Hepatocyte (in vitro differentiated cells): ENCODE data around the gene PTPRQ. TPM values are rescaled to one million over a fixed set of nuclear protein-coding genes. Genes with fewer than 3 reads are reported as not detected.
"Not testable (repeated sequence)": the region's sequence is repeated elsewhere in the genome, so short reads cannot be mapped to it uniquely, and the experiment has no call there.

ENCODE experiments used
- DNase-seq: peaks from one replicate; pipeline ENCODE4 v3.0.0-alpha.2; 2016; ENCODE audit warnings: low spot score
- H2AFZ ChIP-seq: fragments of 200-600 bp; sonication (generic); 2 replicates; pipeline ENCODE4 v1.6.0; 2016; ENCODE audit warnings: antibody characterized with exemption, mild to moderate bottlenecking
- H3K27ac ChIP-seq: fragments of 200-600 bp; sonication (generic); 2 replicates; pipeline ENCODE4 v1.5.1; 2016; ENCODE audit warnings: mild to moderate bottlenecking
- H3K27me3 ChIP-seq: fragments of 200-600 bp; sonication (generic); 2 replicates; pipeline ENCODE4 v1.6.1; 2016
- H3K36me3 ChIP-seq: fragments of 200-600 bp; sonication (generic); replicated peaks from 2 replicates; pipeline ENCODE4 v1.5.1; 2016; ENCODE audit warnings: low read depth; ENCODE audit not compliant: insufficient read depth
- H3K4me1 ChIP-seq: fragments of 200-600 bp; sonication (generic); 2 replicates; pipeline ENCODE4 v1.5.1; 2016; ENCODE audit warnings: mild to moderate bottlenecking, moderate library complexity; ENCODE audit not compliant: insufficient read depth
- H3K4me2 ChIP-seq: fragments of 200-600 bp; sonication (generic); 2 replicates; pipeline ENCODE4 v1.6.0; 2016
- H3K4me3 ChIP-seq: fragments of 200-600 bp; sonication (generic); 2 replicates; pipeline ENCODE4 v1.5.1; 2016; ENCODE audit warnings: mild to moderate bottlenecking
- H3K79me2 ChIP-seq: fragments of 200-600 bp; sonication (generic); 2 replicates; pipeline ENCODE4 v1.6.0; 2017; ENCODE audit warnings: mild to moderate bottlenecking
- H3K9me2 ChIP-seq: fragments of 200-600 bp; sonication (generic); replicated peaks from 2 replicates; pipeline ENCODE4 v1.6.0; 2017; ENCODE audit warnings: mild to moderate bottlenecking; ENCODE audit not compliant: insufficient read depth
- H3K9me3 ChIP-seq: fragments of 200-600 bp; sonication (generic); 2 replicates; pipeline ENCODE4 v1.5.1; 2016; ENCODE audit warnings: low read depth, mild to moderate bottlenecking
- H4K20me1 ChIP-seq: fragments of 200-600 bp; sonication (generic); 2 replicates; pipeline ENCODE4 v1.6.0; 2016; ENCODE audit warnings: mild to moderate bottlenecking; ENCODE audit not compliant: insufficient read depth, poor library complexity, severe bottlenecking
- CTCF ChIP-seq: fragments of 200-600 bp; sonication (generic); IDR thresholded peaks from 2 replicates; pipeline ENCODE4 v1.5.1; 2016; ENCODE audit warnings: antibody characterized with exemption, mild to moderate bottlenecking; ENCODE audit not compliant: poor library complexity
- EZH2 ChIP-seq: fragments of 200-600 bp; sonication (generic); IDR thresholded peaks from 2 replicates; pipeline ENCODE4 v1.6.1; 2016; ENCODE audit warnings: antibody characterized with exemption, mild to moderate bottlenecking, borderline replicate concordance
- EZH2phosphoT487 ChIP-seq: fragments of 200-600 bp; sonication (generic); IDR thresholded peaks from one replicate; pipeline ENCODE4 v1.6.1; 2018; ENCODE audit warnings: antibody characterized with exemption, mild to moderate bottlenecking, low read depth, moderate library complexity; ENCODE audit not compliant: unreplicated experiment, severe bottlenecking
- WGBS: methylation state at CpG from one replicate; pipeline ENCODE4 v1.1.6; 2016; ENCODE audit warnings: low lambda C conversion rate; ENCODE audit errors: missing lambda C conversion rate; 5-methylcytosine and 5-hydroxymethylcytosine counted together
- polyA plus RNA-seq: library from polyadenylated mRNA; unstranded; fragments of >200 nt; fragmentation: Nextera tagmentation; extraction: Ambion mirVana; gene quantifications from 2 replicates; pipeline ENCODE4 v1.2.1, GENCODE V29; 2016
- total RNA-seq: library from RNA; depleted of rRNA; stranded (reverse); fragments of >200 nt; gene quantifications from 2 replicates; pipeline ENCODE4 v1.2.3, GENCODE V29; 2014

PTPRQ gene
- total and polyA plus RNA-seq, 2 experiments from 2014 or later = 0.03 TPM; not detected in 1

GRCh38 chr12:80460972-80461371, 16.9 kb downstream of the PTPRQ start:
- DNase-seq = no peak
- Histone ChIP-seq H3K9me3 (no peaks in the 10 kb centered on the region), H3K27ac (no peak overlapping the region), H2AFZ (no peak overlapping the region), H3K36me3 (no peaks in the 10 kb centered on the region), H3K4me2 (no peak overlapping the region), H3K9me2 (no peaks in the 10 kb centered on the region), H3K79me2 (no peaks in the 10 kb centered on the region), H3K4me1 (no peaks in the 10 kb centered on the region), H3K4me3 (no peak overlapping the region), H3K27me3 (no peaks in the 10 kb centered on the region), H4K20me1 (no peaks in the 10 kb centered on the region)
- WGBS = 78% methylated on average over 4 of the region's 4 CpGs
- TF ChIP-seq CTCF (no peak), EZH2phosphoT487 (no peak), EZH2 (no peak)

GRCh38 chr12:80461851-80462250, 17.8 kb downstream of the PTPRQ start:
- H4K20me1 ChIP-seq, H3K4me2 ChIP-seq: not testable (repeated sequence)
- WGBS = 92% methylated on average over 17 of the region's 18 CpGs

GRCh38 chr12:80469681-80470080, 25.6 kb downstream of the PTPRQ start:
- Histone ChIP-seq H3K9me2 (no peaks in the 10 kb centered on the region), H3K79me2 (no peaks in the 10 kb centered on the region), H2AFZ (no peak overlapping the region), H3K27me3 (no peaks in the 10 kb centered on the region), H3K27ac (no peak overlapping the region), H3K36me3 (no peaks in the 10 kb centered on the region), H3K4me3 (no peak overlapping the region), H3K4me2 (no peak overlapping the region), H4K20me1 (no peaks in the 10 kb centered on the region), H3K9me3 (no peaks in the 10 kb centered on the region), H3K4me1 (no peaks in the 10 kb centered on the region)
- DNase-seq = no peak
- 100% methylated on average over 1 of the region's 1 CpG for WGBS
- TF ChIP-seq EZH2phosphoT487 (no peak), EZH2 (no peak), CTCF (no peak)

More at GRCh38 chr12:80461851-80462250, 17.8 kb downstream of the PTPRQ start:
- not testable (repeated sequence) for DNase-seq, H3K4me1 ChIP-seq, H2AFZ ChIP-seq, H3K9me3 ChIP-seq, H3K27ac ChIP-seq, H3K9me2 ChIP-seq, H3K79me2 ChIP-seq, H3K4me3 ChIP-seq, H3K36me3 ChIP-seq, H3K27me3 ChIP-seq

- Histone ChIP-seq H3K9me2 (no peaks in the 10 kb centered on the region), H4K20me1 (no peaks in the 10 kb centered on the region), H3K9me3 (no peaks in the 10 kb centered on the region), H3K4me1 (no peaks in the 10 kb centered on the region), H3K4me3 (no peak overlapping the region), H2AFZ (no peak overlapping the region), H3K27ac (no peak overlapping the region), H3K27me3 (no peaks in the 10 kb centered on the region), H3K4me2 (no peak overlapping the region), H3K36me3 (no peaks in the 10 kb centered on the region), H3K79me2 (no peaks in the 10 kb centered on the region)
- no peak for TF ChIP-seq CTCF
- TF ChIP-seq EZH2 = no peak
- TF ChIP-seq EZH2phosphoT487 = no peak
- no peak for DNase-seq
- WGBS = 82% methylated on average over 1 of the region's 1 CpG
Measured at GRCh38 chr12:80470403-80470802, 26.4 kb downstream of the PTPRQ start.
